SK-N-MC (cell line): ENCODE data around the gene IGSF23.
"Not testable (repeated sequence)": the region's sequence is repeated elsewhere in the genome, so short reads cannot be mapped to it uniquely, and the experiment has no call there.

ENCODE experiments used
- DNase-seq: peaks from one replicate; pipeline ENCODE4 v3.0.0-alpha.2; 2011; ENCODE audit warnings: low read depth, low spot score
- H3K27ac ChIP-seq: fragments of 200-600 bp; sonication (generic); 2 replicates; pipeline ENCODE4 v1.5.1; 2016; ENCODE audit warnings: mixed run types
- H3K36me3 ChIP-seq: fragments of 200-600 bp; sonication (generic); 2 replicates; pipeline ENCODE4 v1.6.1; 2017; ENCODE audit warnings: antibody characterized with exemption, low read length, mixed read lengths; ENCODE audit not compliant: insufficient read depth
- H3K4me3 ChIP-seq: fragments of 200-600 bp; sonication (generic); 2 replicates; pipeline ENCODE4 v1.5.1; 2016
- H3K9ac ChIP-seq: fragments of 200-600 bp; sonication (generic); 2 replicates; pipeline ENCODE4 v1.8.0; 2017; ENCODE audit warnings: mixed run types, mixed read lengths; ENCODE audit not compliant: insufficient read length
- H3K9me3 ChIP-seq: fragments of 200-600 bp; sonication (generic); 2 replicates; pipeline ENCODE4 v1.6.1; 2017; ENCODE audit warnings: low read depth, mild to moderate bottlenecking, antibody characterized with exemption, low read length, moderate library complexity, mixed read lengths
- EZH2 ChIP-seq: fragments of 200-600 bp; sonication (generic); IDR thresholded peaks from one replicate; pipeline ENCODE4 v1.6.1; 2017; ENCODE audit warnings: antibody characterized with exemption
- FOXP2 ChIP-seq: optimal IDR thresholded peaks from 2 replicates; pipeline ENCODE3; 2011; ENCODE audit warnings: mild to moderate bottlenecking, moderate library complexity; ENCODE audit not compliant: insufficient read depth; ENCODE audit errors: extremely low read length, control extremely low read depth
- POLR2AphosphoS5 ChIP-seq: IDR thresholded peaks from 2 replicates; pipeline ENCODE4 v1.6.1; 2012; ENCODE audit warnings: mild to moderate bottlenecking, low read depth, low read length, borderline replicate concordance

IGSF23 gene

GRCh38 chr19:44605547-44605946 lies 7.8 kb upstream of the IGSF23 start:
- no peak overlapping the region for H3K27ac ChIP-seq
- DNase-seq = no peak
- no peak for TF ChIP-seq FOXP2
- TF ChIP-seq POLR2AphosphoS5 = no peak
- TF ChIP-seq EZH2 = no peak

GRCh38 chr19:44607049-44607448 lies 6.3 kb upstream of the IGSF23 start:
- Histone ChIP-seq H3K9ac (no peak overlapping the region), H3K4me3 (no peak overlapping the region), H3K27ac (peak overlapping the region; percentile 8; the same call in 1 of the 2 replicates), H3K36me3 (no peaks in the 10 kb centered on the region), H3K9me3 (no peaks in the 10 kb centered on the region)
- no peak for TF ChIP-seq POLR2AphosphoS5
- no peak for TF ChIP-seq EZH2
- TF ChIP-seq FOXP2 = no peak
- DNase-seq = no peak

More at GRCh38 chr19:44605547-44605946, 7.8 kb upstream of the IGSF23 start:
- H3K9ac ChIP-seq = no peak overlapping the region
- no peaks in the 10 kb centered on the region for H3K36me3 ChIP-seq
- no peaks in the 10 kb centered on the region for H3K9me3 ChIP-seq
- H3K4me3 ChIP-seq = no peak overlapping the region

GRCh38 chr19:44607917-44608316 lies 5.4 kb upstream of the IGSF23 start:
- no peaks in the 10 kb centered on the region for H3K9me3 ChIP-seq
- peak overlapping the region; percentile 88 for H3K27ac ChIP-seq
- peak overlapping the region; percentile 51 for H3K4me3 ChIP-seq
- H3K36me3 ChIP-seq = no peaks in the 10 kb centered on the region
- H3K9ac ChIP-seq = no peak overlapping the region
- TF ChIP-seq FOXP2 (no peak), POLR2AphosphoS5 (no peak), EZH2 (no peak)
- no peak for DNase-seq

GRCh38 chr19:44608391-44608821 lies 5.0 kb upstream of the IGSF23 start:
- TF ChIP-seq FOXP2 = no peak
- no peak for TF ChIP-seq EZH2
- no peak; the same call in 1 of the 2 replicates for TF ChIP-seq POLR2AphosphoS5

GRCh38 chr19:44609219-44609618 lies 4.1 kb upstream of the IGSF23 start:
- Histone ChIP-seq H3K9ac (no peak overlapping the region), H3K4me3 (no peak overlapping the region), H3K36me3 (no peaks in the 10 kb centered on the region), H3K9me3 (no peaks in the 10 kb centered on the region), H3K27ac (peak overlapping the region; percentile 56)
- TF ChIP-seq FOXP2 (no peak), EZH2 (no peak), POLR2AphosphoS5 (no peak)
- no peak for DNase-seq

More at GRCh38 chr19:44608391-44608821, 5.0 kb upstream of the IGSF23 start:
- H3K27ac ChIP-seq = peak overlapping the region; percentile 88
- H3K36me3 ChIP-seq = no peaks in the 10 kb centered on the region
- H3K4me3 ChIP-seq = peak overlapping the region; percentile 51
- H3K9me3 ChIP-seq = no peaks in the 10 kb centered on the region
- no peak overlapping the region for H3K9ac ChIP-seq
- peak; percentile 94 for DNase-seq

- not testable (repeated sequence) for H3K9ac ChIP-seq, H3K27ac ChIP-seq, H3K36me3 ChIP-seq, H3K9me3 ChIP-seq, DNase-seq, H3K4me3 ChIP-seq
Observed at GRCh38 chr19:44610497-44610896, 2.9 kb upstream of the IGSF23 start.

GRCh38 chr19:44611812-44612295 lies 1.5 kb upstream of the IGSF23 start:
- no peak overlapping the region for H3K27ac ChIP-seq
- no peak overlapping the region for H3K4me3 ChIP-seq
- H3K9me3 ChIP-seq = no peaks in the 10 kb centered on the region
- H3K9ac ChIP-seq = no peak overlapping the region
- no peak for DNase-seq
- H3K36me3 ChIP-seq = no peaks in the 10 kb centered on the region
- TF ChIP-seq FOXP2 = no peak
- TF ChIP-seq POLR2AphosphoS5 = no peak
- TF ChIP-seq EZH2 = no peak

- H3K4me3 ChIP-seq = no peak overlapping the region
- H3K9me3 ChIP-seq = no peaks in the 10 kb centered on the region
- no peak overlapping the region for H3K9ac ChIP-seq
- no peak for DNase-seq
- H3K36me3 ChIP-seq = no peaks in the 10 kb centered on the region
- no peak overlapping the region for H3K27ac ChIP-seq
- TF ChIP-seq FOXP2 (no peak), EZH2 (no peak), POLR2AphosphoS5 (no peak)
Observed at GRCh38 chr19:44614313-44614712, 950 bp downstream of the IGSF23 start.

- Histone ChIP-seq H3K4me3 (no peak overlapping the region), H3K27ac (no peak overlapping the region), H3K36me3 (no peaks in the 10 kb centered on the region), H3K9ac (no peak overlapping the region), H3K9me3 (no peaks in the 10 kb centered on the region)
- TF ChIP-seq FOXP2 (no peak), POLR2AphosphoS5 (no peak), EZH2 (no peak)
- DNase-seq = no peak
Observed at GRCh38 chr19:44615863-44616247, 2.5 kb downstream of the IGSF23 start.
